A549 (cell line): ENCODE data around the gene CD9. TPM values are rescaled to one million over a fixed set of nuclear protein-coding genes. Genes with fewer than 3 reads are reported as not detected.

ENCODE experiments used
- ATAC-seq, 2 experiments: fragments of 200-7000 bp in 1 of 2; fragments of >200 bp in 1 of 2; cut with Nextera tagmentation in 1 of 2; cut with Tn5 transposase in 1 of 2; 3 replicates each; pipeline versions ENCODE4 v1.8.0 to v1.9.1; 2018 to 2020; ENCODE audit warnings: mild to moderate bottlenecking in 1 of 2, moderate library complexity in 1 of 2
- CTCF ChIA-PET: fragments of 300-600 bp; sonication (Branson Sonifier 250); formaldehyde crosslinking; extraction: SDS; loops from one replicate; lab custom pipeline; 2021; ENCODE audit warnings: antibody characterized with exemption, inconsistent platforms; lab: Yijun Ruan, JAX
- POLR2A ChIA-PET: fragments of 350-600 bp; formaldehyde crosslinking; extraction: SDS; loops from one replicate; lab custom pipeline; 2021; ENCODE audit warnings: antibody characterized with exemption, inconsistent platforms; lab: Yijun Ruan, JAX
- DNase-seq, 2 experiments: peaks; one replicate each; pipeline versions ENCODE4 v3.0.0 to v3.0.0-alpha.2; 2011 to 2016; ENCODE audit warnings: low read depth in 1 of 2, low spot score in 1 of 2
- FAIRE-seq: peaks from 2 replicates; lab custom pipeline; 2011; peaks lifted over from hg19 to GRCh38; lab: Jason Lieb, UNC
- H3K27ac ChIP-seq, 2 experiments: fragments of >200 bp; sonication (Bioruptor Twin); formaldehyde crosslinking; 3 replicates each; pipeline ENCODE4 v1.5.1; 2016 to 2017
- H3K4me1 ChIP-seq: fragments of >200 bp; sonication (Bioruptor Twin); formaldehyde crosslinking; 3 replicates; pipeline ENCODE4 v1.6.1; 2016
- H3K4me2 ChIP-seq: fragments of >200 bp; sonication (Bioruptor Twin); formaldehyde crosslinking; 3 replicates; pipeline ENCODE4 v1.6.1; 2016
- H3K4me3 ChIP-seq: fragments of >200 bp; sonication (Bioruptor Twin); formaldehyde crosslinking; 3 replicates; pipeline ENCODE4 v1.5.1; 2016
- H3K9me3 ChIP-seq: fragments of >200 bp; sonication (Bioruptor Twin); formaldehyde crosslinking; 3 replicates; pipeline ENCODE4 v1.6.1; 2016
- CBX2 ChIP-seq: fragments of 200-600 bp; sonication (generic); IDR thresholded peaks from 2 replicates; pipeline ENCODE4 v1.6.1; 2016; ENCODE audit warnings: low read depth, mild to moderate bottlenecking, borderline replicate concordance
- CEBPB ChIP-seq, 2 experiments: fragments of >200 bp in 1 of 2; sonication (Bioruptor Twin) in 1 of 2; formaldehyde crosslinking in 1 of 2; IDR thresholded peaks; 2 replicates each; pipeline ENCODE4 v1.6.1; 2012 to 2016
- ESRRA ChIP-seq: fragments of 150-350 bp; IDR thresholded peaks from 2 replicates; pipeline ENCODE4 v1.6.1; 2014; ENCODE audit warnings: mild to moderate bottlenecking, low read length, borderline replicate concordance
- FOSB ChIP-seq: fragments of 250-450 bp; sonication (Bioruptor Pico); IDR thresholded peaks from 2 replicates; pipeline ENCODE4 v1.5.0; 2020; ENCODE audit warnings: mild to moderate bottlenecking, moderate library complexity
- PHF8 ChIP-seq: fragments of 200-600 bp; sonication (generic); IDR thresholded peaks from 2 replicates; pipeline ENCODE4 v1.6.1; 2016; ENCODE audit warnings: low read depth, mild to moderate bottlenecking, antibody characterized with exemption, moderate library complexity, borderline replicate concordance
- RCOR1 ChIP-seq: fragments of 150-350 bp; IDR thresholded peaks from 2 replicates; pipeline ENCODE4 v1.6.1; 2014; ENCODE audit warnings: antibody characterized with exemption, low read length, low read depth
- SREBF2 ChIP-seq: fragments of 450-650 bp; IDR thresholded peaks from 2 replicates; pipeline ENCODE4 v1.6.1; 2014; ENCODE audit warnings: mild to moderate bottlenecking, moderate library complexity
- ZFP36 ChIP-seq: fragments of 450-650 bp; IDR thresholded peaks from 2 replicates; pipeline ENCODE4 v1.6.1; 2014; ENCODE audit warnings: borderline replicate concordance; ENCODE audit not compliant: partially characterized antibody
- ZSCAN20 ChIP-seq: fragments of 250-450 bp; sonication (Bioruptor Pico); IDR thresholded peaks from 2 replicates; pipeline ENCODE4 v1.8.0; 2022; ENCODE audit warnings: mild to moderate bottlenecking, moderate library complexity
- WGBS: methylation state at CpG from one replicate; pipeline ENCODE4 v1.1.6; 2017; ENCODE audit errors: missing lambda C conversion rate; 5-methylcytosine and 5-hydroxymethylcytosine counted together
- polyA plus RNA-seq, 4 experiments: library from polyadenylated mRNA; depleted of rRNA in 3 of 4; stranded (reverse); fragments of >200 nt; fragmentation: RNase III in 1 of 4; extraction: RNeasy Plus Mini Kit Qiagen cat#74134 plus additional on column Dnase treatment in 1 of 4; gene quantifications; 2 replicates in 3 of 4; 3 replicates in 1 of 4; pipeline ENCODE4 v1.2.3, GENCODE V29; 2011 to 2017
- TF ChIP-seq, protein P1 (sequence below): IDR thresholded peaks from 2 replicates; pipeline ENCODE4 v1.6.1; 2012
- TF ChIP-seq, protein P2 (sequence below): IDR thresholded peaks from 2 replicates; pipeline ENCODE4 v1.6.1; 2012; ENCODE audit warnings: low read depth, borderline replicate concordance

The CD9 gene
- polyA plus RNA-seq, 2 of the 4 experiments (the other 2 are of a cell fraction), result 116 to 185 TPM

DNA sequence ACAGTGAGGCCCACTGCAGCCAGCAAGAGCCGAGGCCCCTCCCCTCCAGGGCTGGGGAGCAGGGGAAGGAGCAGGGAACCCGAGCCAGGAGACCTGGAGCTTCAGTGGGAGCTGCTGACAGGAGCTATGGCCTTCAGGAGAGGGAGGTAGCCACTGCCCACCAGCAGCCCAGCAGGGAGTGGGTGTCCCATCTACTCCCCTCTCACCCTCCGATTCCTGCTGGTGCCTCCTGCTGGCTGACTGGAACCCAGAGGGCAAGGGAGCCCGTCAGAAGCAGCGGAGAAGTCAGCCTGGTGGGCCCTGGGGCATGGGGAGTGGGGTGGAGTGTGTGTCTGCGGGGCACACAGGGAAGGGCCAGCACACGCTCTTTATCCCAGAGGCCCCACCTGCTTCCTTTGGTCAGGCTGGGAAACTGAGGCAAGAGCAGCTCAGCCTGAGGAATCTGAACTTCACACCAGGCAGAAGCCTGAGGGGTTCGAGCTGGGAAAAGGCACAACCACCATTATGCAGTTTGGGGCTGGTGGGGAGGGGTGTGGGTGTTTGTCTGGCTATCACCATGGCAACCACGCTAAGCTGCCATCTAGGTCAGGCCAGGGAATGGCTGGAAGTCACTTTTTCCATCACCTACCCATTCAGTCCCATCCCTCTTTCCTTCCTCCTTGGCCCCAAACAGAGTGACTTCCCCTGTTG is 73.5 kb downstream of the CD9 start:
- H3K9me3 ChIP-seq, result no peaks in the 10 kb centered on the region
- peaks cover 13% of the 10 kb centered on the region for H3K4me1 ChIP-seq
- POLR2A ChIA-PET, result no interaction called here
- no peak overlapping the region for H3K4me2 ChIP-seq
- no peak overlapping the region for H3K27ac ChIP-seq
- CTCF ChIA-PET, result interaction anchor here (0.9 to 10.2 kb wide), 7 partner anchors 12 to 285 kb away, joined by 3 to 529 read pairs (median 35); partner anchors contain the start of gene CD9
- no peak overlapping the region for H3K4me3 ChIP-seq
- FAIRE-seq (no peak), DNase-seq (no peak), ATAC-seq (no peak; a peak in 1 of 6 replicates)
- 78% methylated on average over 9 of the region's 9 CpGs for WGBS
- TF ChIP-seq ESRRA (no peak), ZSCAN20 (CRISPR knock-in tag) (no peak), FOSB (CRISPR knock-in tag) (no peak), CBX2 (no peak)

DNA sequence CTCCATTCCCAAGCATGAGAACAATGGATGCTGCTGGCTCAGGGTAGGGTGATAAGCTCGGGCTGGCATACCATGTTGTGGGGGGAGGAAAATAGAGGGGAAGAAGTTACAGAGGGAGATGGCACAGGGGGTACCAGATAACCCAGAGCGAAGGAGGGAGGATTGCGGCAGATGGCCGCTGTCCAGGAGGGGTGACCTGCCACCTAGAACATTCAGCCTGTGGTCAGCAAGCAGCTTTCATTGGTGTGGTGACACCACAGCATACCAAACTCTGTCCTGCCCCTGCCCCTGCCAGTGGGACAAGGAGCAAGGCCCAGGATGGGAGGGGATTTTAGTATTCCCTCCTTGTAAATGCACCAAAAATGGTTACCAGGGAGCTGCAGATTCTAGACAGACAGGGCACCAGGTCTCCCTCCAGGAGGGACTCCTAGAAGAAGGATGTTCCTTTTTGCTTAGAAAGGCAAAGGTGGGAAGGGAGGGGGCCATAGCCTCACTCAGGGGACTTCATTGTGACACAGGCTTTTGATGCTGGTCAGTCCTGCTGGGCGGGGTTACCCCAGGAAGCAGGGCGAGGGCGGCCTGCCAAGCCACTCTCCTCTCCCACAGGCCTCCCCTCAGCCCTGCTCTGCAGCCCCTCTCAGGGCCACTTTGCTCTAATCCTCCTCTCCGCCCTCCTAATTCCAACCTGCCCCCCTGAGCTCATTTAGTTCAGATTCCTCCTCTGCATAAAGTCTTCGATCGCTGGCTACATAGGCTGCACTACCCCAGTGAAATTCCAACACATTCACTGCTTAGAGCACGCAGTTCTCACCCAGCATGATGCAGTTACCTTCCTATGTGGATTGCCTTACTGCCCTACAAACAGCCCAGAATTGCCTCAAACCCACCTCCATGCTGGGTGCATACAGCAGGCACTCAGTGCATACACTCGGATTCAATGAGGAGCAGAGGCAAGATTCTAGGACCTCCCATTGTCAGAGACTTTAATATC is 74.3 kb downstream of the CD9 start:
- no peak for FAIRE-seq
- no peak for DNase-seq
- Histone ChIP-seq H3K9me3 (no peaks in the 10 kb centered on the region), H3K4me2 (no peak overlapping the region), H3K4me3 (no peak overlapping the region), H3K27ac (no peak overlapping the region), H3K4me1 (peaks cover 21% of the 10 kb centered on the region)
- POLR2A ChIA-PET, result no interaction called here
- CTCF ChIA-PET, result interaction anchor here (0.9 to 10.2 kb wide), 5 partner anchors 11 to 284 kb away, joined by 4 to 529 read pairs (median 60); partner anchors contain the start of gene CD9
- TF ChIP-seq ESRRA (no peak), PHF8 (no peak)
- 82% methylated on average over 12 of the region's 12 CpGs for WGBS
- ATAC-seq, result no peak

DNA sequence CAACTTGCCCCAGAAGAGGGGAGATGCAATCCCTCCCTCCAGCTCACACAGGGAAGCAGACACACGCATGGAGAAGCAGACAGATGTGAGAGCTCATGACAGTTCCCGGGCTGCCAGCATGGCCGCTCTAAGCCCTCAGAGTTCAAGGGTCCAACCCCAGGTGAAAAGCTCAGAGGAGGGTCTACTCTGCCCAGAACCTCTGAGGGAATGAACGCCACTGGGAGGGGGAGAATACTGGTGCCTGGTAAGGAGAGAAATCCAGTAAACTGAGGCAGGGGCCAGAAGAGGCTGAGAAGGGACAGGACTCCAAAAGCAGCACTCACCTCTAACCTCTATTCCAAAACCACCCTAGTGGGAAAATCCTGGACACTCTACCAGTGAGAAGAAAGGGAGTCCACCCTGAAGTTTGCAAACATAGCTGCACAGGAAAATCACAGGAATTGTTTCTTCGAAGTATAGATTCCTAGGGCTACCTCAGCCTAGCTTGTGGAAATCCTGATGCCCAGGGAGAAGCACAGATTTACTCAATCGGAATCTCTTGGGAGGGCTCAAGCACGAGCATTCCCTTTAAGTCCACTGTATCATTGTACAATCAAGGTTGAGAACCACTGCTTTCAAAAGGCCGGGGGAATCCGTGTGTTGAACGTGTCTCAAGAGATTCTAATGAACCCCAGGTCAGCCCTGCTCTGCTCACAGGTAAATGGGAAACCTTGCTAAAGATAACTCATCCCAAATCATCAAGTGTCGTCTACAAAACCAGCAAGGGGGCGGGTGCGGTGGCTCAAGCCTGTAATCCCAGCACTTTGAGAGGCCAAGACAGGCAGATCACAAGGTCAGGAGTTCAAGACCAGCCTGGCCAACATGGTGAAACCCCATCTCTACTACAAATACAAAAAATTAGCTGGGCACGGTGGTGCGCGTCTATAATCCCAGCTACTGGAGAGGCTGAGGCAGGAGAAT is 76.0 kb downstream of the CD9 start:
- peaks cover 38% of the 10 kb centered on the region for H3K4me1 ChIP-seq
- FAIRE-seq (no peak), DNase-seq (no peak), ATAC-seq (no peak)
- ChIA-PET CTCF (interaction anchor here (0.7 to 10.2 kb wide), 11 partner anchors 9 to 286 kb away, joined by 3 to 529 read pairs (median 35); partner anchors contain the start of gene CD9), POLR2A (interaction anchor here (1.8 kb wide), 1 partner anchor 183 kb away, joined by 4 read pairs; no protein-coding TSS in a partner anchor)
- H3K4me3 ChIP-seq, result no peak overlapping the region
- H3K4me2 ChIP-seq, result no peak overlapping the region
- WGBS, result 73% methylated on average over 16 of the region's 16 CpGs
- TF ChIP-seq RCOR1 (no peak), CEBPB (IDR thresholded peaks at IDR 0.05) (no peak), FOSB (CRISPR knock-in tag) (no peak)
- H3K27ac ChIP-seq, result no peak overlapping the region
- H3K9me3 ChIP-seq, result no peaks in the 10 kb centered on the region

DNA sequence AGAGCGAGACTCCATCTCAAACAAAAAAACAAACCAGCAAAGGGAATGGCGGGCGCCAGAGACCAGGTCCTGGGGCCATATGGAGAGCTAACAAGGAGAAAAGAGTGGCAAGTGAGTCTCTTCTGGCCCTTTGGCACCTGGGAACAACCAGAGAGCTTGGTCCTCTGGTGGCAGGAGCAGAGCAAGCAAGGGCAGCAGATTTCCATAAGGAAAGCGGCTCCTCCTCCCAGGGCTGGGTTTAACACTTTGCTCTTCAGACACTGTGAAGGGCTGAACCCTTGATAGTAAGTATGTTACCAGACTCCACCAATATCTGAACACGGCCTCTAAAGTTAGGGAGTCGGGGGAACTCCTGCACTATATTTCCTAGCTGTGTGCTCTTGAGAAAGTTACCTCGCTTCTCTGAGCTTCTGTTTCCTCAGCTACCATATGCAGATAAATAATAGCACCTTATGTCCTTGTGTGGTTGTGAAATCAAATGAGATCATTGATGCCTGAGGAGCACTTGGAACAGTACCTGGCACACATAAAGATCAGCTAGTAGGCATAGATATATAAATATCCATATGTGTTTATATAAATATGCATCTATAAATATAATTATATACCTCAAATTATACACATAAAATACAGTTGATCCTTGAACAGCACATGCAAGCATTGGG is 76.9 kb downstream of the CD9 start:
- TF ChIP-seq, protein P1, sequence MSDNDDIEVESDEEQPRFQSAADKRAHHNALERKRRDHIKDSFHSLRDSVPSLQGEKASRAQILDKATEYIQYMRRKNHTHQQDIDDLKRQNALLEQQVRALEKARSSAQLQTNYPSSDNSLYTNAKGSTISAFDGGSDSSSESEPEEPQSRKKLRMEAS, result no peak
- TF ChIP-seq ZFP36 (peak; percentile 31), SREBF2 (no peak)
- TF ChIP-seq, protein P2, sequence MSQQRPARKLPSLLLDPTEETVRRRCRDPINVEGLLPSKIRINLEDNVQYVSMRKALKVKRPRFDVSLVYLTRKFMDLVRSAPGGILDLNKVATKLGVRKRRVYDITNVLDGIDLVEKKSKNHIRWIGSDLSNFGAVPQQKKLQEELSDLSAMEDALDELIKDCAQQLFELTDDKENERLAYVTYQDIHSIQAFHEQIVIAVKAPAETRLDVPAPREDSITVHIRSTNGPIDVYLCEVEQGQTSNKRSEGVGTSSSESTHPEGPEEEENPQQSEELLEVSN, result no peak
- Histone ChIP-seq H3K9me3 (no peaks in the 10 kb centered on the region), H3K4me3 (no peak overlapping the region), H3K27ac (peak overlapping the region in 1 of 2 experiments; percentile 97; a peak in 1 of 6 replicates), H3K4me1 (peaks cover 40% of the 10 kb centered on the region), H3K4me2 (peak overlapping the region; percentile 5; the same call in 1 of the 3 replicates)
- ATAC-seq (peak in 1 of 2 experiments; percentile 21; a peak in 2 of 6 replicates), FAIRE-seq (no peak), DNase-seq (peak in 1 of 2 experiments; percentile 61)
- WGBS, result 63% methylated on average over 7 of the region's 7 CpGs
- ChIA-PET CTCF (interaction anchor here (0.7 to 10.2 kb wide), 14 partner anchors 8 to 287 kb away, joined by 3 to 529 read pairs (median 16); partner anchors contain the start of gene CD9), POLR2A (interaction anchor here (1.8 to 2.2 kb wide), 2 partner anchors 82 to 184 kb away, joined by 4 to 9 read pairs; no protein-coding TSS in a partner anchor)
